ENCODE data around the gene GREB1.

DNA sequence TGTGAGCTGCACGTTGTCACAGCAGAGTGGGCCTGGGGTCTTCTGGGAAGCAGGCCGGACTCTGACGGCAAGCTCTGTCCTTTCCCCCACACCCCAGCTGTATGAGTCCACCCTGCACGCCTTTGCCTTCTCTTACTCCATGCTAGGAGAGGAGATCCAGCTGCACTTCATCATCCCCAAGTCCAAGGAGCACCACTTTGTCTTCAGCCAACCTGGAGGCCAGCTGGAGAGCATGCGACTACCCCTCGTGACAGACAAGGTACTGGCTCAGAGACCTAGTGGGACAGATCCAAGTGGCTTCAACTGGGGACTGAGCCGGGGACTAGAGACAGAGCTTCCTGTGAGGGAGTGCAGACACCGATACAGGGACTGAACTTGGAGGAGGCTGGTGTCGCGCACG lies 96.0 kb downstream of the GREB1 start:
- TF ChIP-seq TAF1 (IDR thresholded peaks at IDR 0.05; ENCODE audit: low read depth) (no peak), CEBPB (IDR thresholded peaks at IDR 0.05) (no peak), EGR1 (IDR thresholded peaks at IDR 0.05) (no peak), CREB1 (IDR thresholded peaks at IDR 0.05; ENCODE audit: low read depth) (no peak), RAD21 (IDR thresholded peaks at IDR 0.05; ENCODE audit: low read depth) (no peak), EP300 (IDR thresholded peaks at IDR 0.05; ENCODE audit: borderline replicate concordance) (no peak), YY1 (IDR thresholded peaks at IDR 0.05; ENCODE audit: low read depth) (no peak), FOXM1 (IDR thresholded peaks at IDR 0.05; ENCODE audit: borderline replicate concordance, low read depth) (no peak), NFIC (IDR thresholded peaks at IDR 0.05) (no peak)
- TF ChIP-seq, protein P1, sequence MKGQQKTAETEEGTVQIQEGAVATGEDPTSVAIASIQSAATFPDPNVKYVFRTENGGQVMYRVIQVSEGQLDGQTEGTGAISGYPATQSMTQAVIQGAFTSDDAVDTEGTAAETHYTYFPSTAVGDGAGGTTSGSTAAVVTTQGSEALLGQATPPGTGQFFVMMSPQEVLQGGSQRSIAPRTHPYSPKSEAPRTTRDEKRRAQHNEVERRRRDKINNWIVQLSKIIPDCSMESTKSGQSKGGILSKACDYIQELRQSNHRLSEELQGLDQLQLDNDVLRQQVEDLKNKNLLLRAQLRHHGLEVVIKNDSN (IDR thresholded peaks at IDR 0.05): no peak
- TF ChIP-seq, protein P2, sequence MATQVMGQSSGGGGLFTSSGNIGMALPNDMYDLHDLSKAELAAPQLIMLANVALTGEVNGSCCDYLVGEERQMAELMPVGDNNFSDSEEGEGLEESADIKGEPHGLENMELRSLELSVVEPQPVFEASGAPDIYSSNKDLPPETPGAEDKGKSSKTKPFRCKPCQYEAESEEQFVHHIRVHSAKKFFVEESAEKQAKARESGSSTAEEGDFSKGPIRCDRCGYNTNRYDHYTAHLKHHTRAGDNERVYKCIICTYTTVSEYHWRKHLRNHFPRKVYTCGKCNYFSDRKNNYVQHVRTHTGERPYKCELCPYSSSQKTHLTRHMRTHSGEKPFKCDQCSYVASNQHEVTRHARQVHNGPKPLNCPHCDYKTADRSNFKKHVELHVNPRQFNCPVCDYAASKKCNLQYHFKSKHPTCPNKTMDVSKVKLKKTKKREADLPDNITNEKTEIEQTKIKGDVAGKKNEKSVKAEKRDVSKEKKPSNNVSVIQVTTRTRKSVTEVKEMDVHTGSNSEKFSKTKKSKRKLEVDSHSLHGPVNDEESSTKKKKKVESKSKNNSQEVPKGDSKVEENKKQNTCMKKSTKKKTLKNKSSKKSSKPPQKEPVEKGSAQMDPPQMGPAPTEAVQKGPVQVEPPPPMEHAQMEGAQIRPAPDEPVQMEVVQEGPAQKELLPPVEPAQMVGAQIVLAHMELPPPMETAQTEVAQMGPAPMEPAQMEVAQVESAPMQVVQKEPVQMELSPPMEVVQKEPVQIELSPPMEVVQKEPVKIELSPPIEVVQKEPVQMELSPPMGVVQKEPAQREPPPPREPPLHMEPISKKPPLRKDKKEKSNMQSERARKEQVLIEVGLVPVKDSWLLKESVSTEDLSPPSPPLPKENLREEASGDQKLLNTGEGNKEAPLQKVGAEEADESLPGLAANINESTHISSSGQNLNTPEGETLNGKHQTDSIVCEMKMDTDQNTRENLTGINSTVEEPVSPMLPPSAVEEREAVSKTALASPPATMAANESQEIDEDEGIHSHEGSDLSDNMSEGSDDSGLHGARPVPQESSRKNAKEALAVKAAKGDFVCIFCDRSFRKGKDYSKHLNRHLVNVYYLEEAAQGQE (IDR thresholded peaks at IDR 0.05; ENCODE audit: low read depth): no peak
- TF ChIP-seq, protein P3, sequence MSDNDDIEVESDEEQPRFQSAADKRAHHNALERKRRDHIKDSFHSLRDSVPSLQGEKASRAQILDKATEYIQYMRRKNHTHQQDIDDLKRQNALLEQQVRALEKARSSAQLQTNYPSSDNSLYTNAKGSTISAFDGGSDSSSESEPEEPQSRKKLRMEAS (IDR thresholded peaks at IDR 0.05): no peak
